ENCODE results near the gene PLXNA4.

Gene PLXNA4

DNA sequence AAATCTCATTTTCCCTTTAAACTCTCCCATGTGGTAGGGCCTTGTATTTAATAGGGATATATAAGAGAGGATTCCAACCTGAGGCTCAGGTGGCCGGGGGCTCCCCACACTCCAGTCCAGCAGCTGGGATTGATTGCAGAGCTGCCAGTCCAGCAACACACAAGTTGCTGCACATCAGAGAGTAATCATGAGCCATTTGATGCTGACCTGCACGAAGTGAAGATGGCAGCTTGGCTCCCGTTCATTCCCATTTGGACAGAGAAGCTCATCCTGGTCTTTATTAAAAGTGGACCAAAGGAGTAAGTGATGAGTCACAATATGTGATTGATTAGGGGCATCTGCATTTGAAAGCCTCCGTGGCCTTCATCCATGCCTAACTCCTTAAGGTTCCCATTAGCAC is 202.4 kb downstream of the PLXNA4 start:
- Histone ChIP-seq H3K4me1 (ENCODE audit: insufficient read depth, low read length) (peaks cover 9% of the 10 kb centered on the region), H3K9ac (ENCODE audit: low read length) (no peak overlapping the region), H3K9me3 (ENCODE audit: low read length) (no peaks in the 10 kb centered on the region), H3K36me3 (ENCODE audit: insufficient read depth, low read length) (no peaks in the 10 kb centered on the region), H3K4me3 (ENCODE audit: low read depth in 1 of 2, low read length in 2 of 2) (no peak overlapping the region), H3K27me3 (ENCODE audit: control insufficient read depth in 1 of 2, insufficient read depth in 2 of 2, low read length in 2 of 2) (no peaks in the 10 kb centered on the region), H3K27ac (ENCODE audit: low read depth, low read length) (no peak overlapping the region)

DNA sequence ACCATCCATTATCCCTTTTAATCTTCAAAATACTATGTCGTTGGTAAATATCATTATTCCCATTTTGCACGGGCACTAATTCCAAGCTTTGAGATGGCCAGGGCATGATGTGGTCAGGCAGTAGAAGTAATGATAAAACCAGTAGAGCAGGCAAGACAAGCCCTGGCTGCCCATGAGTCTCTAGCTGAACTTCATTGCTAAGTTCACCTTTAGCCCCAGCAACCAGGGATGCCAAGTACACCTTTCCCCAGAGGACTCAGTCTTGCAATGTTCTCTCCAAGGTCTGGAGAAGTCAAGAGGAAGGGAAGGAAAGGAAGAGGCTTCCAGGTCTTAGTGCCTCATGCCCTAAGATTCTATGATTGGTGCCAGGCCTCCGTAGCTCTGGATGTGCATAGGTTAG is 203.2 kb downstream of the PLXNA4 start:
- peaks cover 9% of the 10 kb centered on the region for H3K4me1 ChIP-seq (ENCODE audit: insufficient read depth, low read length)
- H3K4me3 ChIP-seq (ENCODE audit: low read depth in 1 of 2, low read length in 2 of 2), result no peak overlapping the region
- H3K9me3 ChIP-seq (ENCODE audit: low read length), result no peaks in the 10 kb centered on the region
- H3K36me3 ChIP-seq (ENCODE audit: insufficient read depth, low read length), result no peaks in the 10 kb centered on the region
- H3K27ac ChIP-seq (ENCODE audit: low read depth, low read length), result no peak overlapping the region
- H3K9ac ChIP-seq (ENCODE audit: low read length), result no peak overlapping the region
- H3K27me3 ChIP-seq (ENCODE audit: control insufficient read depth in 1 of 2, insufficient read depth in 2 of 2, low read length in 2 of 2), result no peaks in the 10 kb centered on the region

DNA sequence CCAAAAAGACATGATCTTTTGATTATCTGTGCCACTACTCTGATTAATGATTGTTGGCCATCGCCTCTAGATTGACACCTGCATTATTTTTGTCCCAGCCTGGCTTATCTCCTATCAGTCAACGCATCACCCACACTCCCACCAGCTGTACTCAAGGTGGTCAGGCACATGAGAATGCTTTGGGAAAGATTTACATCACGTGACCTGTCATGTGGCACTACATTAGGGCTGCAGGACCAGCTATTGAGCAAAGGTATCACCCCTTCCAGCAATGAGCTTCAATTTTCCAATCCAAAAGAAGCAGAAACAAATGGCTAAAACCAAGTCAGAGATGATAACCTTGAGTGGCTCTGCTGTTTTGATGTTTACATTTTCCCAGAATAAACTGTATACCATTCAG is 204.3 kb downstream of the PLXNA4 start:
- no peak overlapping the region for H3K9ac ChIP-seq (ENCODE audit: low read length)
- no peak overlapping the region for H3K27ac ChIP-seq (ENCODE audit: low read depth, low read length)
- no peaks in the 10 kb centered on the region for H3K27me3 ChIP-seq (ENCODE audit: control insufficient read depth in 1 of 2, insufficient read depth in 2 of 2, low read length in 2 of 2)

DNA sequence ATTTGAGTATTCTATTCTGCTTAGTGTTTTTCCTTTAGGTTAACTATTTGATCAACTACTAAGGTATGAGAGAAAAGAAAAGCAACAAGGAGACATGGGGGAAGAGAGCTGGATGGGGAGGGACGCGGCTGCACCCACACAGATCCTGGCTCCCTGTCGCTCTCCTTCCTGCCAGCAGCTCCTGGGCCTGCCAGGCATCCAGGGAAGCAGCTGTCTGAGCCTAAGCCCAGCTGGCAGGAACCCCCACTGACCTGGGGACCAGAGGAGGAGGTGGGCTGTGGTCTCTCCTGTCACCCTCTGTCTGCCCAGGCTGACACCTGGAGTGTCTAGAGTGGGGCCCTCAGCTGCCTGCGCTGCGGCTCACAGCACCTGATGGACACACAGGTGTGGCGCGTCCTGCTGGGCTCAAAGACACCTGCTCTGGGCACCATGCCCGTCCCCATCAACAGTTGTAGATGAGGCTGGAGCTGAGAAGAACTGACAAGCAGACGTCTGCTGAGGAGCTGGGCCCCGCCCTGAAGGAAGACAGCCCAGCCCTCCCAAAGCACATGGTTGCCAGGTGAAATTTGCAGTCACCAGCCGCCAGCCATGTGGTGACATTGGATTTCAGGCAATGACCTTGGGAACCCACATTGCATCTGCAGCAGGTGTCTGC is 207.9 kb downstream of the PLXNA4 start:
- Histone ChIP-seq H3K9ac (ENCODE audit: low read length) (no peak overlapping the region), H3K27me3 (ENCODE audit: control insufficient read depth in 1 of 2, insufficient read depth in 2 of 2, low read length in 2 of 2) (no peaks in the 10 kb centered on the region), H3K27ac (ENCODE audit: low read depth, low read length) (no peak overlapping the region), H3K4me1 (ENCODE audit: insufficient read depth, low read length) (no peaks in the 10 kb centered on the region), H3K4me3 (ENCODE audit: low read depth in 1 of 2, low read length in 2 of 2) (no peak overlapping the region), H3K36me3 (ENCODE audit: insufficient read depth, low read length) (no peaks in the 10 kb centered on the region), H3K9me3 (ENCODE audit: low read length) (no peaks in the 10 kb centered on the region)

More for the DNA sequence above, 204.3 kb downstream of the PLXNA4 start:
- Histone ChIP-seq H3K9me3 (ENCODE audit: low read length) (no peaks in the 10 kb centered on the region), H3K36me3 (ENCODE audit: insufficient read depth, low read length) (no peaks in the 10 kb centered on the region), H3K4me1 (ENCODE audit: insufficient read depth, low read length) (peaks cover 9% of the 10 kb centered on the region), H3K4me3 (ENCODE audit: low read depth in 1 of 2, low read length in 2 of 2) (no peak overlapping the region)

DNA sequence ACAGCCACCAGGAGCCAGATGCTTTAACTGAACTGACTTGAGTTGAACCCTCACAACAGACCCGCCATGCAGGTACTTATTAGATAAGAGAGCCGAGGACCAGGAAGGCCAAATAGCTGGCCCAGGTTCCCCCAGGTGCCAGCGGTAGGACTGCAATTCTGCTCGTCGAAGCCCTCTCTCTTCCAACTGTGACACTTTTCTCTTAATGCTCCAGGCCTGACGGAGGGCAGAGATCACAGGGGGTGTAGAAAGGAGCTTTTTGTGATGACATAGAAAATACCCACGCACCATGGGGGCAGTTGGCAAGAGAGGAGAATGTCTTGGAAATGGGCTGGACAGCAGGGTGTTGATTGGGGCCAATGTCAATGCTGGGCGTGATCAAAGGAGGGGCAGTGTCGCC is 208.5 kb downstream of the PLXNA4 start:
- no peaks in the 10 kb centered on the region for H3K36me3 ChIP-seq (ENCODE audit: insufficient read depth, low read length)
- no peak overlapping the region for H3K4me3 ChIP-seq (ENCODE audit: low read depth in 1 of 2, low read length in 2 of 2)
- H3K27me3 ChIP-seq (ENCODE audit: control insufficient read depth in 1 of 2, insufficient read depth in 2 of 2, low read length in 2 of 2), result no peaks in the 10 kb centered on the region
- H3K9ac ChIP-seq (ENCODE audit: low read length), result no peak overlapping the region
- H3K9me3 ChIP-seq (ENCODE audit: low read length), result no peaks in the 10 kb centered on the region
- H3K27ac ChIP-seq (ENCODE audit: low read depth, low read length), result no peak overlapping the region
- no peaks in the 10 kb centered on the region for H3K4me1 ChIP-seq (ENCODE audit: insufficient read depth, low read length)

DNA sequence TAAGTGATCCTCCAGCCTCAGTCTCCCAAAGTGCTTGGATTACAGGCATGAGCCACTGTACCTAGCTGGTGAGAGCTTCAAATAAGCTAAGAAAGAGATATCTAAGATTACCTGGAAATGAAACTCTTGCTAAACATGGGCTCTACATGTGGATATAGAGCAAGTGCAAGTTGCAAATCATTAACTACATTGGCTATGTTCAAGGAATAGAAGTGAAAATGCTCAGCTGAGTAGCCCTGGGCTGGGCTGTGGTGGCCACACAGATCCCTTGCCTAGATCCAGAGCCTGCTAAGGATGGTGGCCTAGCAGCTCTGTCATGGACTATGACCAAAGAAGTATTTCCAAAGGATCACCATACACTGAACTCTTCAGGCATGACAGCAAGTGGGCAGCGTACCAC is 209.3 kb downstream of the PLXNA4 start:
- H3K27ac ChIP-seq (ENCODE audit: low read depth, low read length), result no peak overlapping the region

DNA sequence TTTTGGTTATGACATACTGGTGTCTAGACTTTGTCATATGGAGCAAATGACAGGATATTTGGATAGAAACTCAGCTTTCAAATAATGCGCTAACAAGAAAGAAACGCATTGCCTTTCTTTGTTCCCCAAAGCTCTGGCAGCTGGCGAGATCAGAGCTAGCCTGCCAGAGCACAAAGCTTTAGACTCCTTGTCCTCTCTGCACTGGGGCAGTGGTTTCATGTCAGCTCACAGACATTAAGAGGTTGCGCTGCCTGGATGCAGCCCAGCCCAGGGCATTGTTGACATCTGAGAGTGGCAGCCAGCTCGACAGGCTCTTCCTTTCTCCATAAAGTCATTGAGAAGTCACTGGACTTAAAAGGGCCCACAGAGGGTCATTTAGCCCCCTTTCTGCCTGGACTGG is 212.0 kb downstream of the PLXNA4 start:
- no peak overlapping the region for H3K27ac ChIP-seq (ENCODE audit: low read depth, low read length)
- no peak overlapping the region for H3K9ac ChIP-seq (ENCODE audit: low read length)
- no peaks in the 10 kb centered on the region for H3K36me3 ChIP-seq (ENCODE audit: insufficient read depth, low read length)
- no peak overlapping the region for H3K4me3 ChIP-seq (ENCODE audit: low read depth in 1 of 2, low read length in 2 of 2)
- H3K9me3 ChIP-seq (ENCODE audit: low read length), result no peaks in the 10 kb centered on the region
- H3K4me1 ChIP-seq (ENCODE audit: insufficient read depth, low read length), result no peaks in the 10 kb centered on the region
- no peaks in the 10 kb centered on the region for H3K27me3 ChIP-seq (ENCODE audit: control insufficient read depth in 1 of 2, insufficient read depth in 2 of 2, low read length in 2 of 2)

More for the DNA sequence above, 209.3 kb downstream of the PLXNA4 start:
- H3K27me3 ChIP-seq (ENCODE audit: control insufficient read depth in 1 of 2, insufficient read depth in 2 of 2, low read length in 2 of 2), result no peaks in the 10 kb centered on the region
- no peak overlapping the region for H3K9ac ChIP-seq (ENCODE audit: low read length)
- H3K4me1 ChIP-seq (ENCODE audit: insufficient read depth, low read length), result no peaks in the 10 kb centered on the region
- no peak overlapping the region for H3K4me3 ChIP-seq (ENCODE audit: low read depth in 1 of 2, low read length in 2 of 2)
- no peaks in the 10 kb centered on the region for H3K36me3 ChIP-seq (ENCODE audit: insufficient read depth, low read length)
- H3K9me3 ChIP-seq (ENCODE audit: low read length), result no peaks in the 10 kb centered on the region

DNA sequence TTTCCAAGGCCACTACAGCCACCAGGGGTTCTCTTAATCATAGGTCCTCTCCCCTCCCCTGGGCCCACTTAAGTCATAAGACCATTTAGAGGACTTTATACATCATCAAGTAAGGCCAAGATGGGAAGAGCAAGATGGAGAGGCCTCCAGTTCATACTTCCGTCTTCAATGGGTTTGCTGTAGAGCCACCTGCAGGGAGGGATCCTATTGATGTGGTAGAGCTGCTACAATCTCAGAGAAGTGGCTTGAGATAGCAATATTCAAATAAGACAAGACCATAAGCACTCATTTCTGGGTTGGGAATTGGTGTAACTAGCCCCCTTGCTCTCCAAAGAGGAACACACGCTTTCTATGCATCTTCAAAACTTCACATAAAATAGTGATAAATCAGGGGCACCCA is 214.2 kb downstream of the PLXNA4 start:
- no peaks in the 10 kb centered on the region for H3K27me3 ChIP-seq (ENCODE audit: control insufficient read depth in 1 of 2, insufficient read depth in 2 of 2, low read length in 2 of 2)
- no peaks in the 10 kb centered on the region for H3K9me3 ChIP-seq (ENCODE audit: low read length)
- no peak overlapping the region for H3K4me3 ChIP-seq (ENCODE audit: low read depth in 1 of 2, low read length in 2 of 2)
- no peaks in the 10 kb centered on the region for H3K36me3 ChIP-seq (ENCODE audit: insufficient read depth, low read length)
- no peak overlapping the region for H3K27ac ChIP-seq (ENCODE audit: low read depth, low read length)
- H3K9ac ChIP-seq (ENCODE audit: low read length), result no peak overlapping the region
- H3K4me1 ChIP-seq (ENCODE audit: insufficient read depth, low read length), result no peaks in the 10 kb centered on the region

DNA sequence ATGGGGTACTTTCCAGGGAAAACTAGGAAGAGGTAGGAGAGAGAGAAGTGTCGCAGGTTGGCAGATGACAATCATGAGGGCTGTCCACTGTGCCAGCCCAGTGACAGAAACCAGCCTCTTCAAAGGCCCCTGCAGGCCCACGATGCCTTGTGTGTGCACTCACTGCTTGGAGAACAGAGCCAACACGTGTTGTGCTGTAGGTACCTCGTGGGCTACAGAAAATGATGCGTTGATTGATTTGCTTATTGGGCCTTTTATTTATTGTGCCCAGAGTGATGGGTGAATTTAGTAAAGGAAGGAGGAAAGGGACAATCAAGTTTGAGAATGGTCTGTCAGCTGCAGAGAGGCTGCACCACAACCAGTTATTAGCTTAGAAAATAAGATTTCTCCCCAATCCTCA is 215.1 kb downstream of the PLXNA4 start:
- Histone ChIP-seq H3K27me3 (ENCODE audit: control insufficient read depth in 1 of 2, insufficient read depth in 2 of 2, low read length in 2 of 2) (no peaks in the 10 kb centered on the region), H3K27ac (ENCODE audit: low read depth, low read length) (no peak overlapping the region), H3K36me3 (ENCODE audit: insufficient read depth, low read length) (no peaks in the 10 kb centered on the region), H3K9me3 (ENCODE audit: low read length) (no peaks in the 10 kb centered on the region), H3K4me1 (ENCODE audit: insufficient read depth, low read length) (no peaks in the 10 kb centered on the region), H3K4me3 (ENCODE audit: low read depth in 1 of 2, low read length in 2 of 2) (no peak overlapping the region), H3K9ac (ENCODE audit: low read length) (no peak overlapping the region)

DNA sequence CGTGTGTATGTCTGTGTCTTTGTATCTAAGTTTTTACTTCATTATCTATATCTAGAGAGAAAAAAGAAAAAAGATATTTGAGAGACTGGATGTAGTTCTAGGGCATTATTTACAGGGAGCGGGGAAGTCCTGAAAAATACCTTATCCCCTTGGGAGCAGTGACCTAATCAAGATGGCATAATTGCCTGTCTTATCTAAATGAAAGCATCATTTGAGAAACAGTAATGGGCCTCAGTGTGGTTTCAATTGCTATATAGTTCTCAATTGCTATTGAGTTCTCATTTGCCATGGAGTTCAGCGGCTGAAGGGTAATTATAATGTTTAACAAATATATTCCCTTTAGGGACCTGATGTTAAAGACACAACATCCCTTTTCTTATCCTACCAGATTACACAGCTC is 216.5 kb downstream of the PLXNA4 start:
- no peaks in the 10 kb centered on the region for H3K4me1 ChIP-seq (ENCODE audit: insufficient read depth, low read length)
- H3K4me3 ChIP-seq (ENCODE audit: low read depth in 1 of 2, low read length in 2 of 2), result no peak overlapping the region
- no peaks in the 10 kb centered on the region for H3K9me3 ChIP-seq (ENCODE audit: low read length)
- no peak overlapping the region for H3K9ac ChIP-seq (ENCODE audit: low read length)
- no peak overlapping the region for H3K27ac ChIP-seq (ENCODE audit: low read depth, low read length)
- no peaks in the 10 kb centered on the region for H3K27me3 ChIP-seq (ENCODE audit: control insufficient read depth in 1 of 2, insufficient read depth in 2 of 2, low read length in 2 of 2)
- H3K36me3 ChIP-seq (ENCODE audit: insufficient read depth, low read length), result no peaks in the 10 kb centered on the region

DNA sequence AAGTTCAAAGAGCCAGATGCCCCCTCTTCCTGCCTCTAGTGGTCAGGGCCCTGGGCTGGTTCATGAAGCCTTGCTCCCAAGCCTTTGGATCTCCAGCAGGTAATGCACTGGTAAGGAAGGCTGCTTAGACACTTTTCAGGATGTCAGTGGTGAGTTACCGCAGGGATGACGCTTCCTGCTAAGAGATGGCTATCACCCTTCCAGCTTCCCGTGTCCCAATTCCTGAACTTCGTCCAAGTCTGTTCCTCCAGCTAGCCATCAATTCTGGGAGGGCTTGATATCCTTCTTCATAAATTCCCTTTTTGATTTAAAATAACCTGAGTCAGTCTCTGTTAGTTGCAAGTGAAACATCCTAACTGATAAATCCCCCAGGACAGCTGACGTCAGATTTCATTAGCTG is 221.2 kb downstream of the PLXNA4 start:
- Histone ChIP-seq H3K4me3 (ENCODE audit: low read depth in 1 of 2, low read length in 2 of 2) (no peak overlapping the region), H3K4me1 (ENCODE audit: insufficient read depth, low read length) (no peaks in the 10 kb centered on the region), H3K27ac (ENCODE audit: low read depth, low read length) (no peak overlapping the region), H3K9ac (ENCODE audit: low read length) (no peak overlapping the region), H3K9me3 (ENCODE audit: low read length) (no peaks in the 10 kb centered on the region), H3K36me3 (ENCODE audit: insufficient read depth, low read length) (no peaks in the 10 kb centered on the region), H3K27me3 (ENCODE audit: control insufficient read depth in 1 of 2, insufficient read depth in 2 of 2, low read length in 2 of 2) (no peaks in the 10 kb centered on the region)

DNA sequence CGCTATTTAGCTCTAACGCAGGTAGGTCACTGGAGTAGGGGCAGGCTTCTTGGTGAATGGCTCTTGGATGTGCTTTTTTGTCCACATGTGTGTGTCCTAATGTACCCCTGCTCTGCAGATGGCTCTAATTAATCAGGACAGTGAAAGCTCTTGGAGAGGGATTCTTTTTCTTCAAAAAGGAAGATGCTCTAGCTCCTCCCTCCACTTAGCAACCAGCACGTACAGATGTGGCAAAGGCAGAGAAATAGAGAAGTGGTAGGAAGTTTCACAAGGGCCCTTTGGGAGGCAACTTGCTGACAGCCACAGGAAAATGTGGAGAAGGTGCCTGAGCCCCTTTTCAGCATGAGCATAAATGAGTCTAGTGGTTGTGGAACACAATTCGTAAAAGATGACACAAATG is 221.7 kb downstream of the PLXNA4 start:
- Histone ChIP-seq H3K27me3 (ENCODE audit: control insufficient read depth in 1 of 2, insufficient read depth in 2 of 2, low read length in 2 of 2) (no peaks in the 10 kb centered on the region), H3K4me1 (ENCODE audit: insufficient read depth, low read length) (no peaks in the 10 kb centered on the region), H3K9me3 (ENCODE audit: low read length) (no peaks in the 10 kb centered on the region), H3K27ac (ENCODE audit: low read depth, low read length) (no peak overlapping the region), H3K36me3 (ENCODE audit: insufficient read depth, low read length) (no peaks in the 10 kb centered on the region), H3K4me3 (ENCODE audit: low read depth in 1 of 2, low read length in 2 of 2) (no peak overlapping the region), H3K9ac (ENCODE audit: low read length) (no peak overlapping the region)

Data from muscle layer of colon (tissue), 2 donors.